Measurements from ENCODE around the gene CPE. TPM values are rescaled to one million over a fixed set of nuclear protein-coding genes. Genes with fewer than 3 reads are reported as not detected.

The CPE gene
- total RNA-seq, 2 experiments from 2014 or later: not detected

GRCh38 chr4:165542476-165542875 is 163.7 kb downstream of the CPE start:
- intact Hi-C loops (cut with micrococcal nuclease; ENCODE audit: unreplicated experiment): no loop called here
- Histone ChIP-seq H4K20me1 (ENCODE audit: insufficient read depth, low read length) (no peaks in the 10 kb centered on the region), H2AFZ (ENCODE audit: low read length) (no peak overlapping the region), H3K4me1 (ENCODE audit: insufficient read depth, low read length, poor library complexity, severe bottlenecking) (no peaks in the 10 kb centered on the region), H3K4me3 (ENCODE audit: low read depth, low read length, poor library complexity, severe bottlenecking) (no peak overlapping the region), H3K27ac (ENCODE audit: low read depth, low read length, poor library complexity, severe bottlenecking) (no peak overlapping the region), H3K4me2 (ENCODE audit: low read length) (no peak overlapping the region), H3K36me3 (ENCODE audit: insufficient read depth, low read length) (no peaks in the 10 kb centered on the region), H3K9me2 (ENCODE audit: insufficient read depth, low read length) (no peaks in the 10 kb centered on the region), H3K9me3 (ENCODE audit: low read length) (no peaks in the 10 kb centered on the region), H3K79me2 (ENCODE audit: insufficient read depth, low read depth, low read length) (no peaks in the 10 kb centered on the region)
- DNase-seq (ENCODE audit: low spot score): no peak
- TF ChIP-seq EZH2phosphoT487 (IDR thresholded peaks at IDR 0.05; ENCODE audit: borderline replicate concordance, low read depth, low read length): no peak
- TF ChIP-seq CTCF (conservative IDR thresholded peaks at IDR 0.05; ENCODE audit: low read length): no peak
- POLR2A ChIA-PET: interaction anchor here (0.6 to 1.4 kb wide), 8 partner anchors 9 to 727 kb away, joined by 3 to 5 read pairs (median 3); no protein-coding TSS in a partner anchor
- BruUV-seq (replicated peaks): no TSS peak
- CTCF ChIA-PET (ENCODE audit: unreplicated experiment): no interaction called here

Small RNAs within 50 kb of the gene (microRNA-seq; reads per million reads assigned to microRNA genes)
- not detected for gene MIR578 (ENCODE audit: borderline replicate concordance)

Small RNAs within 50 kb of the gene (small RNA-seq; reads per million reads assigned to genes)
- gene MIR578 (not detected), gene SCGB1D5P (not detected)

Other genes starting within 250 kb of the CPE start
- 21.9 and 27.9 TPM in 2 replicates for gene KLHL2, start 171.4 kb upstream of the CPE start, total RNA-seq (2014; rRNA removed; shearing (Covaris generic))
- gene KLHL2, start 171.4 kb upstream of the CPE start, total RNA-seq (2022): 33.8 and 39.6 TPM in 2 replicates
- 36.3 and 41.6 TPM in 2 replicates for gene MSMO1, start 51.3 kb upstream of the CPE start, total RNA-seq (2014; rRNA removed; shearing (Covaris generic))
- gene MSMO1, start 51.3 kb upstream of the CPE start, total RNA-seq (2022): 88.0 and 91.5 TPM in 2 replicates